GM18498 (cell line): Measurements from ENCODE around the gene DLX4.

Source experiments
- ATAC-seq: cut with Tn5 transposase; IDR thresholded peaks from one replicate; pipeline ENCODE4 v1.9.1; 2021; ENCODE audit warnings: mild to moderate bottlenecking, moderate library complexity; ENCODE audit not compliant: unreplicated experiment

The DLX4 gene

GRCh38 chr17:49946964-49947584, 21.9 kb upstream of the DLX4 start:
- no peak for ATAC-seq

GRCh38 chr17:49949634-49950033, 19.4 kb upstream of the DLX4 start:
- ATAC-seq, result no peak

- ATAC-seq, result no peak
Measured at GRCh38 chr17:49951362-49952082, 17.5 kb upstream of the DLX4 start.

GRCh38 chr17:49952209-49952911, 16.6 kb upstream of the DLX4 start:
- no peak for ATAC-seq

GRCh38 chr17:49952912-49953497, 16.0 kb upstream of the DLX4 start:
- no peak for ATAC-seq

- no peak for ATAC-seq
Measured at GRCh38 chr17:49955157-49955556, 13.8 kb upstream of the DLX4 start.

GRCh38 chr17:49956780-49957179, 12.2 kb upstream of the DLX4 start:
- no peak for ATAC-seq

- no peak for ATAC-seq
Measured at GRCh38 chr17:49957350-49957749, 11.6 kb upstream of the DLX4 start.

- ATAC-seq, result no peak
Measured at GRCh38 chr17:49958723-49959122, 10.3 kb upstream of the DLX4 start.

GRCh38 chr17:49959183-49959935, 9.6 kb upstream of the DLX4 start:
- ATAC-seq, result no peak

GRCh38 chr17:49962599-49963308, 6.2 kb upstream of the DLX4 start:
- no peak for ATAC-seq

- ATAC-seq, result no peak
Measured at GRCh38 chr17:49963309-49963625, 5.7 kb upstream of the DLX4 start.

- no peak for ATAC-seq
Measured at GRCh38 chr17:49963626-49964302, 5.2 kb upstream of the DLX4 start.

- ATAC-seq, result no peak
Measured at GRCh38 chr17:49964303-49964768, 4.7 kb upstream of the DLX4 start.

- ATAC-seq, result no peak
Measured at GRCh38 chr17:49964769-49965523, 4.0 kb upstream of the DLX4 start.

GRCh38 chr17:49965524-49965909, 3.5 kb upstream of the DLX4 start:
- no peak for ATAC-seq

- ATAC-seq, result no peak
Measured at GRCh38 chr17:49966767-49967166, 2.2 kb upstream of the DLX4 start.

- ATAC-seq, result no peak
Measured at GRCh38 chr17:49967205-49967604, 1.8 kb upstream of the DLX4 start.
